ENCODE data around the gene AVL9. TPM values are rescaled to one million over a fixed set of nuclear protein-coding genes. Genes with fewer than 3 reads are reported as not detected.
"Not testable (repeated sequence)": the region's sequence is repeated elsewhere in the genome, so short reads cannot be mapped to it uniquely, and the experiment has no call there.

AVL9 gene
- total RNA-seq, 2 experiments from 2014 or later = 56.0 to 60.3 TPM

DNA sequence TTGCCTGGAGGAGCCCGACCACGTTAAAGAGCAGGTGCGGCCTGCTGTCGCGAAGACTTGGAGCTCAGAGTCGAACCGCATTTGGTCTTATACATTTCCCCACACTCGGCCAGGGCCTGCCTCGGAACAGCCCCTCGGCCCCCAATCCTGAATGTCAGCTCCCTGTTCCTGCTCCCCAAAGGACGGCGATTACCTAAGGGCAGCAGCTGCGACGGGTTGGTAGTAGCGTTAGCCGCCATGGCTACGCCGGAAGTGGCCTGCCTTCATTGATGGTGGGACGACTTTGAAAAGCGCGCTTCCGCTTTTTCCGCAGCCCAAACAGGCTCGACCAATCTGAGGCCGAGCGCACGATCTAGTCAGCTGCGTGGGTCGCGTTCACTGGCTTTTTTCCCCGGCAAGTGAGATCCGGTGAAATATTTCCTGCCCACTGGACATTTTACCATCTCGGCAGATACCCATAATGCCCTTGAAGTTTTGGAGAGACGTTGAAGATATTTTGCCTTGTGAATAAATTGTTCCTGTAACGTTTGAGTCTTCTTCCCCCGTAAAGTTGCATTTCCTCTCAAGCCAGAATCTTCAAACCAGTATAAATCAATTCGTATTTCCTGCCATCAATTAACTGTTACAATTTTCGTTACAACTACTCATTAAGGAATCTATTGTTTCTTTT lies 5.0 kb upstream of the AVL9 start, which contains the start of gene LSM5:
Gene LSM5 (minus strand): TSS at position 254 of the 670 bp plus-strand sequence. CDS start 15 bp downstream, at position 239.
- CTCF ChIA-PET = no interaction called here
- POLR2A ChIA-PET = no interaction called here

- ChIA-PET POLR2A (interaction anchor here (1.4 to 1.5 kb wide), 2 partner anchors 11 to 567 kb away, joined by 8 to 9 read pairs; partner anchors contain the start of gene NT5C3A), CTCF (no interaction called here)
Observed at GRCh38 chr7:32494946-32495297, 367 bp upstream of the AVL9 start.

- CTCF ChIA-PET = no interaction called here
- POLR2A ChIA-PET = interaction anchor here (0.6 to 1.5 kb wide), 7 partner anchors 8 to 634 kb away, joined by 3 to 9 read pairs (median 3); partner anchors contain the start of gene NT5C3A
Observed at GRCh38 chr7:32496052-32496813, 944 bp downstream of the AVL9 start.

DNA sequence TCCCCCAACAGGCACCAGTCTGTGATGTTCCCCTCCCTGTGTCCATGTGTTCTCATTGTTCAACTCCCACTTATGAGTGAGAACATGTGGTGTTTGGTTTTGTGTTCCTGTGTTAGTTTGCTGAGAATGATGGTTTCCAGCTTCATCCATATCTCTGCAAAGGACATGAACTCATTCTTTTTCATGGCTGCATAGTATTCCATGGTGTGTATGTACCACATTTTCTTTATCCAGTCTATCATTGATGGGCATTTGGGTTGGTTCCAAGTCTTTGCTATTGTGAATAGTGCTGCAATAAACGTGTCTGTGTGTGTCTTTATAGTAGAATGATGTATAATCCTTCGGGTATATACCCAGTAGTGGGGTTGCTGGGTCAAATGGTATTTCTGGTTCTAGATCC lies 4.5 kb downstream of the AVL9 start:
- CTCF ChIA-PET, POLR2A ChIA-PET: not testable (repeated sequence)

GRCh38 chr7:32500216-32500615 lies 4.9 kb downstream of the AVL9 start:
- CTCF ChIA-PET, POLR2A ChIA-PET: not testable (repeated sequence)

GRCh38 chr7:32500922-32501341 lies 5.6 kb downstream of the AVL9 start:
- ChIA-PET CTCF (no interaction called here), POLR2A (no interaction called here)

- ChIA-PET CTCF (no interaction called here), POLR2A (no interaction called here)
Observed at GRCh38 chr7:32501522-32501921, 6.2 kb downstream of the AVL9 start.

GRCh38 chr7:32502728-32503127 lies 7.4 kb downstream of the AVL9 start:
- POLR2A ChIA-PET = interaction anchor here (0.6 kb wide), 1 partner anchor 13 kb away, joined by 3 read pairs; no protein-coding TSS in a partner anchor
- CTCF ChIA-PET = interaction anchor here (0.6 kb wide), 1 partner anchor 30 kb away, joined by 3 read pairs; no protein-coding TSS in a partner anchor

GRCh38 chr7:32506266-32507054 lies 11.2 kb downstream of the AVL9 start:
- ChIA-PET POLR2A (interaction anchor here (0.5 to 1.7 kb wide), 2 partner anchors 11 to 27 kb away, joined by 7 to 8 read pairs; partner anchors contain the start of gene AVL9), CTCF (no interaction called here)

GRCh38 chr7:32507414-32507813 lies 12.1 kb downstream of the AVL9 start:
- ChIA-PET CTCF (no interaction called here), POLR2A (no interaction called here)

- POLR2A ChIA-PET = interaction anchor here (0.6 kb wide), 1 partner anchor 14 kb away, joined by 3 read pairs; no protein-coding TSS in a partner anchor
- CTCF ChIA-PET = interaction anchor here (1.5 kb wide), 1 partner anchor 21 kb away, joined by 3 read pairs; no protein-coding TSS in a partner anchor
Observed at GRCh38 chr7:32511791-32512190, 16.5 kb downstream of the AVL9 start.

GRCh38 chr7:32513210-32513609 lies 17.9 kb downstream of the AVL9 start:
- POLR2A ChIA-PET = no interaction called here
- CTCF ChIA-PET = interaction anchor here (1.5 kb wide), 1 partner anchor 22 kb away, joined by 3 read pairs; no protein-coding TSS in a partner anchor

DNA sequence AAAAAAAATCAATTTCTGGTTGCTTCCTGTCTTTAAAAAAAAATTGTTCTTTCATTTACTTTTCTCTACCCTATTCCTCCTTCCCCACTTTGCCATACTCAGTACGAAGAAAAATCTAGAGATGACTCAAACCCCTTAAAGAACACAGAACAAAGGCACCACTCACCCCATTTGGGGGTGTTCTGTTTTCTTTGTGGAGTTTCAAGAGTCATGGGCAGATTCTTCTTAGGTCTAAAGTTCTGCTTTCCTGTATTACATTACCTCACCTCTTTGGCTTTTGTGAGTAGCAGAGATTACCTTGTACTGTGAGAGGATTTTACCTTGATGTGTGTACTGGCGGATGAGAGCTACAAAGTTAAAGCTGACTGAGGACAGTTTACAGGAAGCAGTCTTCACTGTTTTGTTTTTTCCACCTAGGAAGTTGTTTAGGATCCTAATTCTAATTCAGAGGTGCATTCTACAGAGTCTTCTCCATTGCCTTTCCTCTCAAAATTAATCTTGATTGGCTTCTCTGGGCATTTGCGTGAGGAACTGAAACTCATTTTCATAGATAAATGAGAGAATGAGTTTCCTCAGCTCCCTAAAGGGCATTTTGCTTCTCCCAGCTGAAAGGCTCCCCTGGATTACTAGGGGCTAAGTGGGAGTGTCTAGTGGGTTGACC lies 20.7 kb downstream of the AVL9 start:
- POLR2A ChIA-PET = interaction anchor here (0.7 kb wide), 1 partner anchor 13 kb away, joined by 3 read pairs; no protein-coding TSS in a partner anchor

DNA sequence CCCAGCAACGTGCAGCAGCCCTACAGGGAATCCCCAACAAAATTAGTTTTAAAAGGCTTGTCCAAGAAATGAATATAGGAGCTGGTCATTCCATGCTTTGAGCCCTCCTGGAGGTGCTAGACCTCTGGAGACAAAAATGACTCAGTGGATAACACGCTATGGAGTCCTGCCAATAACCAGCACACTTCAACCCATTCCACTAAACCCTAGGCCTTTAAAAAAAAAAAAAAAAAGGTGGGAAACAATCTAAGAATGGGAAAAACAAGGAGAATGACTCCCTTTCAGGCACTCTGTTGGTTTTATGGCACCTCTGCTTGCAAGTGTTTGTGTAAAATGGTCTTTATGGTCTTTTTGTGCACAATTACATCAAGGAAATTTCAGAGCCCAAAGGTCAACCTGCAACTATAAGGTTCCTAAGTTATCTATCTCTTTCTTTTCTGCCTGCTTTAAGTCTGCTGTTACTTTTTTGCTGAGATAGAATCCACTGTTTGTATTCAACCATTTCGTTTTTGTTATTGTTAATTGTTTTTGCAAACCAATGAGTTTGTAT lies 21.3 kb downstream of the AVL9 start:
- CTCF ChIA-PET = interaction anchor here (1.0 kb wide), 1 partner anchor 425 kb away, joined by 3 read pairs; no protein-coding TSS in a partner anchor
- POLR2A ChIA-PET = interaction anchor here (0.7 kb wide), 1 partner anchor 14 kb away, joined by 3 read pairs; no protein-coding TSS in a partner anchor

More for the DNA sequence above, 20.7 kb downstream of the AVL9 start:
- CTCF ChIA-PET = interaction anchor here (1.0 kb wide), 1 partner anchor 425 kb away, joined by 3 read pairs; no protein-coding TSS in a partner anchor

- CTCF ChIA-PET = no interaction called here
- POLR2A ChIA-PET = no interaction called here
Observed at GRCh38 chr7:32518534-32519140, 23.3 kb downstream of the AVL9 start.

GRCh38 chr7:32519763-32520162 lies 24.5 kb downstream of the AVL9 start:
- CTCF ChIA-PET = no interaction called here
- POLR2A ChIA-PET = interaction anchor here (0.6 kb wide), 1 partner anchor 21 kb away, joined by 4 read pairs; no protein-coding TSS in a partner anchor

DNA sequence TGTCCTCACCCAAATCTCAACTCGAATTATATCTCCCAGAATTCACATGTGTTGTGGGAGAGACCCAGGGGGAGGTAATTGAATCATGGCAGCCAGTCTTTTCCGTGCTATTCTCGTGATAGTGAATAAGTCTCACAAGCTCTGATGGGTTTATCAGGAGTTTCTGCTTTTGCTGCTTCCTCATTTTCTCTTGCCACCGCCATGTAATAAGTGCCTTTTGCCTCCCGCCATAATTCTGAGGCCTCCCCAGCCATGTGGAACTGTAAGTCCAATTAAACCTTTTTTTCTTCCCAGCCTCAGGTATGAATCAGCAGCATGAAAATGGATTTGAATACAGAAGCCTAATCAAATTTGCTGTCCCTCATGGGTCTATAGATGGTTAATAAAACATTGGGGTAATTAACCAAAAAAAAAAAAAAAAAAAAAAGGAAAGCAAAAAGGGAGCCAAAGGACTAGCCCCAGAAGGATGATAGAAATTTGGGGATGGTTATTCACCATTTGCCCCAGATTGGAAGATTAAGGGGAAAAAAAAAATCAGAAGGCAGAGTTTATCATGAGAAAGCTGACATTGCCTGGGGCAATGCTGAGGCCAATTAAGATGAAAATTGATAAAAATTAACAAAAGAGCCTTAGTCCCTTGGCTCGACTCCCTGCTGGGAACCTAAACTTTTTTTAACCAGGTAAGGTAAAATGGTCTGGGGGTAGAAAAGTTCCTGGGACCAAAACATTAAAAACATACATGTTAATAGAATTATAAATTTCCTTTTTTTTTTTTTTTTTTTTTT lies 27.6 kb downstream of the AVL9 start:
- ChIA-PET CTCF (no interaction called here), POLR2A (no interaction called here)

DNA sequence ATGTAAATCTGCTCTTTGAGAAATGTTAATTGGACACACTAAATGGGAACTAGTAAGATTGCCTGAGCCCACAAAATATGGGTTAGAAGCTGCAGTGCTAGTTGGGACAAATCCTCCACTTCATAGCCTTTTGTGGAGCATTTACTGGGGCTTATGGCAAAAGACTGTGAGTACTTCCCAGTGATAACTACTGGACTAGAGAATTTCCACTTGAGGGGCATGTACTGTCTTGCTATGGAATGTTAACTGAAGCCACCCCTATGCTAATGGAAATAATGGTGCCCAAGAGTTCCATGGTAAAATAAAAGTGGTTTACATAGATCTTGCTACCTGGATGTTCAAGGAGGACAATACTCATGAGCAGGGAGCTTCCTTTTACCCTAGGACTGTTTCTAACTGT lies 29.3 kb downstream of the AVL9 start:
- ChIA-PET POLR2A (no interaction called here), CTCF (no interaction called here)

All from activated CD8-positive, alpha-beta memory T cell treated with anti-CD3 and anti-CD28 coated beads for 36 hours (primary cell).